Kidney (tissue), 14 donors: ENCODE results near the gene TP53AIP1. TPM values are rescaled to one million over a fixed set of nuclear protein-coding genes. Genes with fewer than 3 reads are reported as not detected.
A peak's percentile ranks its signal among the peaks of the same experiment; 100 is the strongest.

ENCODE experiments used
- DNase-seq, 5 donors: peaks; one replicate each; pipeline ENCODE4 v3.0.0-alpha.2; 2013 to 2020
- FAIRE-seq: peaks from 2 replicates; lab custom pipeline; 2012; peaks lifted over from hg19 to GRCh38; lab: Jason Lieb, UNC
- H3K27ac ChIP-seq, 2 donors: one replicate each; pipeline ENCODE4 v1.7.0; 2013; ENCODE audit warnings: low read depth in 2 of 2, low read length in 2 of 2, inconsistent platforms in 1 of 2
- H3K27me3 ChIP-seq: one replicate; pipeline ENCODE4 v1.7.1; 2013; ENCODE audit warnings: low read length, inconsistent platforms; ENCODE audit not compliant: control insufficient read depth, insufficient read depth
- H3K36me3 ChIP-seq, 3 donors: one replicate each; pipeline versions ENCODE4 v1.7.0 to v1.7.1; 2013; ENCODE audit warnings: low read length in 3 of 3, control low read depth in 1 of 3, inconsistent platforms in 1 of 3; ENCODE audit not compliant: insufficient read depth in 3 of 3, control insufficient read depth in 2 of 3
- H3K4me1 ChIP-seq, 3 donors: one replicate each; pipeline versions ENCODE4 v1.7.0 to v1.7.1; 2013; ENCODE audit warnings: low read length in 3 of 3, inconsistent platforms in 1 of 3, low read depth in 1 of 3; ENCODE audit not compliant: control insufficient read depth in 2 of 3, insufficient read depth in 2 of 3
- H3K4me3 ChIP-seq, 3 donors: one replicate each; pipeline versions ENCODE4 v1.7.0 to v1.8.1; 2013; ENCODE audit warnings: low read length in 3 of 3, control low read depth in 1 of 3, inconsistent platforms in 1 of 3
- H3K9ac ChIP-seq, 3 donors: one replicate each; pipeline versions ENCODE4 v1.7.0 to v1.7.1; 2013; ENCODE audit warnings: low read length in 3 of 3, control low read depth in 1 of 3, inconsistent platforms in 1 of 3
- H3K9me3 ChIP-seq, 3 donors: one replicate each; pipeline versions ENCODE4 v1.7.0 to v1.7.1; 2013; ENCODE audit warnings: low read length in 3 of 3, control low read depth in 1 of 3, inconsistent platforms in 1 of 3; ENCODE audit not compliant: control insufficient read depth in 2 of 3, insufficient read depth in 1 of 3
- intact Hi-C: fragments of 100-400 bp; cut with DNase I; formaldehyde crosslinking; loops from one replicate; pipeline ENCODE4 v1.11.1; 2022
- polyA plus RNA-seq: library from polyadenylated mRNA; stranded (reverse); fragments of 350-450 nt; fragmentation: Illumina TruSeq; extraction: RNeasy Lipid Tissue Mini Kit (QIAGEN cat#74804); gene quantifications from one replicate; pipeline ENCODE4 v1.2.3, GENCODE V29; 2014; ENCODE audit warnings: low read depth, low replicate concordance; ENCODE audit not compliant: insufficient read depth
- total RNA-seq: library from RNA; stranded (reverse); fragmentation: NEBNext Ultra II Directional; extraction: Animal tissue kit (Norgen Biotek cat#: 25700); gene quantifications from one replicate; pipeline ENCODE4 v1.2.1, GENCODE V29; 2021
- TF ChIP-seq, protein P1 (sequence below): IDR thresholded peaks from 3 replicates; pipeline ENCODE4 v1.5.1; 2012; ENCODE audit warnings: mild to moderate bottlenecking, moderate library complexity, borderline replicate concordance; ENCODE audit not compliant: insufficient read depth; ENCODE audit errors: extremely low read depth
- donor health status: control.
- donor health status: control.
- donor health status: control.
- donor health status: control.
- donor health status: control.
- donor health status: DM: yes; HTN: yes; CAD: no.
- donor health status: Normal renal cell carcinoma (clear cell type).

TP53AIP1 gene
- total and polyA plus RNA-seq, 2 donors from 2014 or later, result 0.82 to 5.3 TPM

DNA sequence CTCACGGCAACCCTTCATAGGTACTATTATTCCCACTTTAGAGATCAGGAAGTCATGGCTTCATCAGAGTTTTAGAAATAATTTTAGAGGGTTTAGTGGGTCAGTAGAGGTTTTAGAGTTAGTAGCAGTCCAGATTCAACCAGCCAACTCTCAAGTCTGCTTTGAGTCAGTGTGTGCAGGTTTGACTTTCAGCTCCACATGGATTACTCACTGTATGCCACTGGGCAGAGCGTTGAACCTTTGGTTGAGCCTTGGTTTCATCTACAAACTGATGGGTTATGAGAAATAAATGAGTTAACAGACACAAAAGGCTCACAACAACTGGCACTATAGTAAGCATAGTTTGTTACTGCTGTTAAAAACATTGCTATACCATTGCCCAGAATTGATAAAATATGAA is 19.0 kb upstream of the TP53AIP1 start:
- Histone ChIP-seq H3K36me3 (no peaks in the 10 kb centered on the region), H3K9me3 (no peaks in the 10 kb centered on the region), H3K4me1 (peaks cover 0 to 2% (median 0%) of the 10 kb centered on the region in 3 donors), H3K27ac (no peak overlapping the region), H3K9ac (no peak overlapping the region), H3K4me3 (no peak overlapping the region), H3K27me3 (no peaks in the 10 kb centered on the region)
- intact Hi-C loops, result no loop called here
- TF ChIP-seq, protein P1, sequence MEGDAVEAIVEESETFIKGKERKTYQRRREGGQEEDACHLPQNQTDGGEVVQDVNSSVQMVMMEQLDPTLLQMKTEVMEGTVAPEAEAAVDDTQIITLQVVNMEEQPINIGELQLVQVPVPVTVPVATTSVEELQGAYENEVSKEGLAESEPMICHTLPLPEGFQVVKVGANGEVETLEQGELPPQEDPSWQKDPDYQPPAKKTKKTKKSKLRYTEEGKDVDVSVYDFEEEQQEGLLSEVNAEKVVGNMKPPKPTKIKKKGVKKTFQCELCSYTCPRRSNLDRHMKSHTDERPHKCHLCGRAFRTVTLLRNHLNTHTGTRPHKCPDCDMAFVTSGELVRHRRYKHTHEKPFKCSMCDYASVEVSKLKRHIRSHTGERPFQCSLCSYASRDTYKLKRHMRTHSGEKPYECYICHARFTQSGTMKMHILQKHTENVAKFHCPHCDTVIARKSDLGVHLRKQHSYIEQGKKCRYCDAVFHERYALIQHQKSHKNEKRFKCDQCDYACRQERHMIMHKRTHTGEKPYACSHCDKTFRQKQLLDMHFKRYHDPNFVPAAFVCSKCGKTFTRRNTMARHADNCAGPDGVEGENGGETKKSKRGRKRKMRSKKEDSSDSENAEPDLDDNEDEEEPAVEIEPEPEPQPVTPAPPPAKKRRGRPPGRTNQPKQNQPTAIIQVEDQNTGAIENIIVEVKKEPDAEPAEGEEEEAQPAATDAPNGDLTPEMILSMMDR, result no peak
- DNase-seq (no peak), FAIRE-seq (no peak)

DNA sequence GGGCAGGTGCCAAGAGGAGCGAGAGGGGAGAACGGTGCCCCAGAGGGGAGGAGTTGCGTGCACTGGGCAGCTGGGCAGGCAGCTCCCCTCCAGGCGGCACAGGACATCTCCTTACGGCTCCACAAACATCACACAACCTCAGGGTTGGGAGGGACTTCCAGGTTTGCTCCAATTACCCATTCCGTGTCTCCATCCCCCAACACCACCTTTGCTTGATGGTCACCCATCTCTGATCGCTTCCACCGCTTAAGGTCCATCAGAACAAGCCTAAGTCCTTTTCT is 14.5 kb upstream of the TP53AIP1 start:
- no peaks in the 10 kb centered on the region for H3K36me3 ChIP-seq
- no peaks in the 10 kb centered on the region for H3K4me1 ChIP-seq
- no peak overlapping the region for H3K27ac ChIP-seq
- no peak overlapping the region for H3K9ac ChIP-seq
- intact Hi-C loops, result loop anchor here (5.0 kb wide), 1 partner anchor 70 kb away; no protein-coding TSS in a partner anchor
- no peaks in the 10 kb centered on the region for H3K27me3 ChIP-seq
- H3K4me3 ChIP-seq, result no peak overlapping the region
- TF ChIP-seq, protein P1, result no peak
- no peaks in the 10 kb centered on the region for H3K9me3 ChIP-seq
- no peak for DNase-seq
- no peak for FAIRE-seq

DNA sequence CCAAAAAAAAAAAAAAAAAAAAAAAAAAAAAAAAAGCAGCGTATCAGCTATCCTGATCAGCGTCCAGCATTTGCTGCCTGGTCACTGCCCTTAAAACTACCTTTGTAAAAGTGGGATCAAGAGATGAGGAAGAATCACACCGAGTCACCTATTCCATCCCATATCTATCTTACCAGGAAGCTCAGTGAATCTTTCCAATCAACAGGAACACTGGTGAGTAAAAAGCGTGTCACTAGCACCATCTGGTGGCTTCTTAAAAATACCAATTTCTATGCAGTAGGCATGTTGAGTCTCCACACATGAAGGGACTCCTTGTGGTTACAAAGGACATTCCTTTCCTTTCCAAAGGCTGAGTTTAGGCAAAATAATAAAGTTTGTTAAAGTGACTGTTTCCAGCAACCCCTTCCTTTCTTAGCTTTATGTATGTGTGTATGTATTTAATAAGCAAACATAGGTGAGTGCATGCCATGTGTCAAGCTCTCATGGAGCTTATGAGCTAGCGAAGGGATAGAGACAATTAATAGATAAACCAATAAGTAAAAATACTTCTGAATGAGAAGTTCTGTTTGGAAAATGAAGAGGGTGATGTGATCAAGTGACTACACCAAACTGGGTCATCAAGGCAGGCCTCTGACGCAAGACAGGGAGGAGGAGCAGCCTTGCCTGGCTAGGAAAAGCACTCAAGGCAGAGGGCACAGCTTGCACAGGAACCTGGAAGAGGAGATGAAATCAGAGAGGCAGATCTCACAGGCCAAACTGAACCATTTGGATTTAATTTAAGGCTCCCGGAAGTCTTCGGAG is 13.9 kb upstream of the TP53AIP1 start:
- Histone ChIP-seq H3K9me3 (no peaks in the 10 kb centered on the region), H3K4me1 (no peaks in the 10 kb centered on the region), H3K27me3 (no peaks in the 10 kb centered on the region), H3K4me3 (no peak overlapping the region), H3K9ac (peak overlapping the region in 1 of 3 donors; percentile 8), H3K27ac (no peak overlapping the region), H3K36me3 (no peaks in the 10 kb centered on the region)
- DNase-seq (peak in 3 of 5 donors; percentile 72 to 92 (median 91)), FAIRE-seq (peak; percentile 96)
- intact Hi-C loops, result loop anchor here (5.0 kb wide), 1 partner anchor 69 kb away; no protein-coding TSS in a partner anchor
- TF ChIP-seq, protein P1, result peak; percentile 61

DNA sequence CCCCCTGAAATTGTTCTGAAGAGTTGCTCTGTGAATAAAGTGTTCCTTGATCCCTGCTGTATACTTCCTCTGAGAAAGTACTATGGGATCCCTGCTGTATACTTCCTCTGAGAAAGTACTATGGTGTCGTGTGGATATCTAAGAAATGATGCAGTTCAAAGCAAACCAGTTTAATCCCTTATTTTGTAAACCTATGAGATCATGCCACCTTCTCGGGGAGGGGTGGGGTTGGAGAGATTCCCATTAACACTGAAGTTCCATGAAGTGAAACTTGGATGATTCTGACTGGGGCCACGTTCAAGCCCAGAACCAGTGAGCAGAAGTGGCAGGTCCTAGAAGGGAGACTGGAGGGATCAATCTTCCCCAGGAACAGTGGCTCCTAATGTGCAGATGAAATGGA is 13.0 kb upstream of the TP53AIP1 start:
- intact Hi-C loops, result loop anchor here (5.0 kb wide), 1 partner anchor 68 kb away; no protein-coding TSS in a partner anchor
- Histone ChIP-seq H3K36me3 (no peaks in the 10 kb centered on the region), H3K4me1 (no peaks in the 10 kb centered on the region), H3K27me3 (no peaks in the 10 kb centered on the region), H3K4me3 (no peak overlapping the region), H3K27ac (no peak overlapping the region), H3K9me3 (no peaks in the 10 kb centered on the region), H3K9ac (no peak overlapping the region)
- DNase-seq (no peak), FAIRE-seq (no peak)
- TF ChIP-seq, protein P1, result no peak
